Kidney (tissue), 2 donors: ENCODE results near the gene CBY1. TPM values are rescaled to one million over a fixed set of nuclear protein-coding genes. Genes with fewer than 3 reads are reported as not detected.

Experiments used
- polyA plus RNA-seq: library from polyadenylated mRNA; stranded (reverse); fragments of 350-450 nt; fragmentation: Illumina TruSeq; extraction: RNeasy Lipid Tissue Mini Kit (QIAGEN cat#74804); gene quantifications from one replicate; pipeline ENCODE4 v1.2.3, GENCODE V29; 2014; ENCODE audit warnings: low read depth, low replicate concordance; ENCODE audit not compliant: insufficient read depth
- total RNA-seq: library from RNA; stranded (reverse); fragmentation: NEBNext Ultra II Directional; extraction: Animal tissue kit (Norgen Biotek cat#: 25700); gene quantifications from one replicate; pipeline ENCODE4 v1.2.1, GENCODE V29; 2021
- donor health status: DM: yes; HTN: yes; CAD: no.

The CBY1 gene
- total and polyA plus RNA-seq, 2 donors from 2014 or later = 36.0 to 67.2 TPM

Other genes starting within 250 kb of the CBY1 start
- gene KCNJ4, start 201.4 kb upstream of the CBY1 start, total RNA-seq = 0.13 TPM
- not detected for gene KCNJ4, start 201.4 kb upstream of the CBY1 start, polyA plus RNA-seq
- 16.7 TPM for gene KDELR3, start 188.5 kb upstream of the CBY1 start, total RNA-seq
- gene KDELR3, start 188.5 kb upstream of the CBY1 start, polyA plus RNA-seq = 11.4 TPM
- gene DDX17, start 150.3 kb upstream of the CBY1 start, total RNA-seq = 509 TPM
- gene DDX17, start 150.3 kb upstream of the CBY1 start, polyA plus RNA-seq = 133 TPM
- gene DMC1, start 86.5 kb upstream of the CBY1 start, total RNA-seq = 0.66 TPM
- not detected for gene DMC1, start 86.5 kb upstream of the CBY1 start, polyA plus RNA-seq
- 3.4 TPM for gene FAM227A, start 246 bp upstream of the CBY1 start, total RNA-seq
- gene FAM227A, start 246 bp upstream of the CBY1 start, polyA plus RNA-seq = 0.80 TPM
- 55.0 TPM for gene TOMM22, start 25.3 kb downstream of the CBY1 start, total RNA-seq
- gene TOMM22, start 25.3 kb downstream of the CBY1 start, polyA plus RNA-seq = 103 TPM
- 42.8 TPM for gene JOSD1, start 44.3 kb downstream of the CBY1 start, total RNA-seq
- 12.8 TPM for gene JOSD1, start 44.3 kb downstream of the CBY1 start, polyA plus RNA-seq
- gene GTPBP1, start 49.3 kb downstream of the CBY1 start, total RNA-seq = 52.0 TPM
- 11.7 TPM for gene GTPBP1, start 49.3 kb downstream of the CBY1 start, polyA plus RNA-seq
- gene SUN2, start 99.4 kb downstream of the CBY1 start, total RNA-seq = 199 TPM
- gene SUN2, start 99.4 kb downstream of the CBY1 start, polyA plus RNA-seq = 41.7 TPM
- 26.5 TPM for gene DNAL4, start 137.5 kb downstream of the CBY1 start, total RNA-seq
- 39.7 TPM for gene DNAL4, start 137.5 kb downstream of the CBY1 start, polyA plus RNA-seq
- gene NPTXR, start 187.4 kb downstream of the CBY1 start, total RNA-seq = 12.5 TPM
- 1.1 TPM for gene NPTXR, start 187.4 kb downstream of the CBY1 start, polyA plus RNA-seq
- gene CBX6, start 215.6 kb downstream of the CBY1 start, total RNA-seq = 113 TPM
- gene CBX6, start 215.6 kb downstream of the CBY1 start, polyA plus RNA-seq = 24.9 TPM